ENCODE measurements around the gene ZNF791.

The ZNF791 gene

DNA sequence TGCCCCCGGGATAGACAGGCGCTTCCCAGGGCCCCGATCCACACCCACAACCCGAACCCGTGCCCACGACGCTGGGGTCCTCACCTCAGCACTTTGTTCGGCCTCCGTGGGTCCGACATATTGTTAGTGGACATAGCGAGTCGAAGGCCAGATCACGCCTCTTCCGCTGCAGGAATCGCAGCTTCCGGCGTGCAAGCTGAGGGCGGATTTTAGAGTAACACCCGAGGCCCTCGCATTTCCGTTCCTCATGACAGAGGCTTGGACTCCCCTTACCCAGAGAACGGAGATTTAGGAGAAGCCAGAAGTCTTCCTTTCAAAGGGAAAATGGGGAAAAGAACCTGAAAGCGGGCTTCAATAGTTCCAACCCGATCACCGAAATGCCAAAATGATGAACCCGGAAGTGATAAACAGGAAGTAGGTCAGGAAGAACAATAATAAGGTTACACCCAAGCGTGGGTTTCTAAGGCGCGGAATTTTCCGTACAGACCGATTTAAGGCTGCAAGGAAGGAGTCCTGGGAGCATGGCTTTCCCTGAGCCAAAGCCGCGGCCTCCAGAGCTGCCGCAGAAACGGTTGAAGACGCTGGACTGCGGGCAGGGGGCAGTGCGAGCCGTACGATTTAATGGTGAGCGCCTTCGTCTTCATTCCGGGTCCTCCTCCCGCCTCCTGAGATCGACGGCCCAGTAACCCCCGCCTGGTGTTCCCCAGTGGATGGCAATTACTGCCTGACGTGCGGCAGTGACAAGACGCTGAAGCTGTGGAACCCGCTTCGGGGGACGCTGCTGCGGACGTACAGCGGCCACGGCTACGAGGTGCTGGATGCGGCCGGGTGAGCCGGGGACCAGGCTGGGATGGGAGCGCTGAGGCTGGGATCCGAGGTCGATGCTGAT lies 58.8 kb downstream of the ZNF791 start:
- Histone ChIP-seq H3K4me1 (ENCODE audit: control insufficient read depth, low read length) (peaks cover 43% of the 10 kb centered on the region), H3K36me3 (ENCODE audit: control insufficient read depth, low read length) (peaks cover 34% of the 10 kb centered on the region), H4K20me1 (ENCODE audit: control insufficient read depth, insufficient read depth, low read depth, low read length) (no peaks in the 10 kb centered on the region), H3K27me3 (ENCODE audit: control insufficient read depth, low read length) (no peaks in the 10 kb centered on the region), H3K79me2 (ENCODE audit: control insufficient read depth, low read length) (peaks cover 59% of the 10 kb centered on the region), H3K9me2 (replicated peaks; ENCODE audit: control insufficient read depth, low read length) (no peaks in the 10 kb centered on the region), H3K4me2 (ENCODE audit: low read length) (peak overlapping the region; percentile 92), H3K9me3 (ENCODE audit: control insufficient read depth, insufficient read depth, low read length) (no peaks in the 10 kb centered on the region), H3K4me3 (ENCODE audit: low read length) (peak overlapping the region; percentile 89), H3K27ac (ENCODE audit: low read depth, low read length) (peak overlapping the region; percentile 70), H3F3A (ENCODE audit: control insufficient read depth, insufficient read depth) (0 out of 2 replicates have a peak, but pooled peaks cover 3% of the 10 kb centered on the region)
- no peak for TF ChIP-seq EZH2phosphoT487 (IDR thresholded peaks at IDR 0.05; ENCODE audit: borderline replicate concordance, low read length)
- TF ChIP-seq, protein P1, sequence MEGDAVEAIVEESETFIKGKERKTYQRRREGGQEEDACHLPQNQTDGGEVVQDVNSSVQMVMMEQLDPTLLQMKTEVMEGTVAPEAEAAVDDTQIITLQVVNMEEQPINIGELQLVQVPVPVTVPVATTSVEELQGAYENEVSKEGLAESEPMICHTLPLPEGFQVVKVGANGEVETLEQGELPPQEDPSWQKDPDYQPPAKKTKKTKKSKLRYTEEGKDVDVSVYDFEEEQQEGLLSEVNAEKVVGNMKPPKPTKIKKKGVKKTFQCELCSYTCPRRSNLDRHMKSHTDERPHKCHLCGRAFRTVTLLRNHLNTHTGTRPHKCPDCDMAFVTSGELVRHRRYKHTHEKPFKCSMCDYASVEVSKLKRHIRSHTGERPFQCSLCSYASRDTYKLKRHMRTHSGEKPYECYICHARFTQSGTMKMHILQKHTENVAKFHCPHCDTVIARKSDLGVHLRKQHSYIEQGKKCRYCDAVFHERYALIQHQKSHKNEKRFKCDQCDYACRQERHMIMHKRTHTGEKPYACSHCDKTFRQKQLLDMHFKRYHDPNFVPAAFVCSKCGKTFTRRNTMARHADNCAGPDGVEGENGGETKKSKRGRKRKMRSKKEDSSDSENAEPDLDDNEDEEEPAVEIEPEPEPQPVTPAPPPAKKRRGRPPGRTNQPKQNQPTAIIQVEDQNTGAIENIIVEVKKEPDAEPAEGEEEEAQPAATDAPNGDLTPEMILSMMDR (IDR thresholded peaks at IDR 0.05; ENCODE audit: low read depth, low read length, poor library complexity, severe bottlenecking), result peak; percentile 9

DNA sequence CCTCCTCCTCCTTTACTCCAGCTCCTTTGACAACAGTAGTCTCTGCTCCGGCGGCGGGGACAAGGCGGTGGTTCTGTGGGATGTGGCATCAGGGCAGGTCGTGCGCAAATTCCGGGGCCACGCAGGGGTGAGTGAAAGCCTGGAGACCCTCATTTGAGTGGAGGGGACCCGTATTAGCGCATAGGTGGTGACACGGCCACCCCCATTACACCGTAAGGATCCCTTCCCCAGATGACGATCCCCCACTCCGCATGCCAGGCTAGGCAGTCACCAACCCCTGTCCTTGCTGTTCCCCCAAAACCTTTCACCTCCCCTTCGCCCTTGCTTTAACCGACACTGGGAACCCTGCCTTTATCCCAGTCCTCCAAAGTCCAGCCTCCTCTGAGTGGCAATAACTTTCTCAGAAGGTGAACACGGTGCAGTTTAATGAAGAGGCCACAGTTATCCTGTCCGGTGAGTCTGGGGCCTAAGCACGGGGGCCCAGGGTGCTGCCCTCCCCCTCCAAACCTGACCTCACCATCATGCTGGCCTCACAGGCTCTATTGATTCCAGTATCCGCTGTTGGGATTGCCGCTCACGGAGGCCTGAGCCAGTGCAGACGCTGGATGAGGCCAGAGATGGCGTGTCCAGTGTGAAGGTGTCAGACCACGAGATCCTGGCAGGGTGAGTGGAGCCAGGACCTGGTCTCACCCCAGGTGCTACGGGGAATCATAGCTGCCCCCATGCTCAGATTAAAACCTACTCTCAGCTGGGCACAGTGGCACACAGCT lies 59.6 kb downstream of the ZNF791 start:
- no peak for TF ChIP-seq EZH2phosphoT487 (IDR thresholded peaks at IDR 0.05; ENCODE audit: borderline replicate concordance, low read length)
- TF ChIP-seq, protein P1 (IDR thresholded peaks at IDR 0.05; ENCODE audit: low read depth, low read length, poor library complexity, severe bottlenecking), result no peak
- H3K27ac ChIP-seq (ENCODE audit: low read depth, low read length), result no peak overlapping the region
- 0 out of 2 replicates have a peak, but pooled peaks cover 3% of the 10 kb centered on the region for H3F3A ChIP-seq (ENCODE audit: control insufficient read depth, insufficient read depth)
- peak overlapping the region; percentile 89 for H3K4me3 ChIP-seq (ENCODE audit: low read length)
- H3K9me3 ChIP-seq (ENCODE audit: control insufficient read depth, insufficient read depth, low read length), result no peaks in the 10 kb centered on the region
- H3K79me2 ChIP-seq (ENCODE audit: control insufficient read depth, low read length), result peaks cover 53% of the 10 kb centered on the region
- H3K4me1 ChIP-seq (ENCODE audit: control insufficient read depth, low read length), result peaks cover 34% of the 10 kb centered on the region
- H3K27me3 ChIP-seq (ENCODE audit: control insufficient read depth, low read length), result no peaks in the 10 kb centered on the region
- no peaks in the 10 kb centered on the region for H4K20me1 ChIP-seq (ENCODE audit: control insufficient read depth, insufficient read depth, low read depth, low read length)
- peak overlapping the region; percentile 92 for H3K4me2 ChIP-seq (ENCODE audit: low read length)
- peaks cover 33% of the 10 kb centered on the region for H3K36me3 ChIP-seq (ENCODE audit: control insufficient read depth, low read length)
- H3K9me2 ChIP-seq (replicated peaks; ENCODE audit: control insufficient read depth, low read length), result no peaks in the 10 kb centered on the region

DNA sequence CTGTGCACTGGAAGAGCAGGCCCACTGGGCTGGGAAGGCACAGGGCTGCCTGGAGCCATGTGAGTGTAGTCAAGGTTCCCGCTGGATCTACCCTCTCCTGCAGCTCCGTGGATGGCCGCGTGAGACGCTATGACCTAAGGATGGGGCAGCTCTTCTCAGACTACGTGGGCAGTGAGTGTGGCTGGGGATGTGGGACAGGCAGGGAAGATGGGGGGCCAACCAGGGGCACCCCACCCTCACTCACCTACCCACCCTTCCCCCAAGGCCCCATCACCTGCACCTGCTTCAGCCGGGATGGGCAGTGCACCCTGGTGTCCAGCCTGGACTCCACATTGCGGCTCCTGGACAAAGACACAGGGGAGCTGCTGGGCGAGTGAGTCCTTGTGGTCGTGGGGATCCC lies 62.0 kb downstream of the ZNF791 start:
- peaks cover 54% of the 10 kb centered on the region for H3K36me3 ChIP-seq (ENCODE audit: control insufficient read depth, low read length)
- TF ChIP-seq, protein P1 (IDR thresholded peaks at IDR 0.05; ENCODE audit: low read depth, low read length, poor library complexity, severe bottlenecking), result no peak
- TF ChIP-seq EZH2phosphoT487 (IDR thresholded peaks at IDR 0.05; ENCODE audit: borderline replicate concordance, low read length), result no peak
- H3F3A ChIP-seq (ENCODE audit: control insufficient read depth, insufficient read depth), result 0 out of 2 replicates have a peak, but pooled peaks cover 1% of the 10 kb centered on the region
- H3K4me1 ChIP-seq (ENCODE audit: control insufficient read depth, low read length), result peaks cover 18% of the 10 kb centered on the region
- H3K27ac ChIP-seq (ENCODE audit: low read depth, low read length), result no peak overlapping the region
- no peaks in the 10 kb centered on the region for H4K20me1 ChIP-seq (ENCODE audit: control insufficient read depth, insufficient read depth, low read depth, low read length)
- no peak overlapping the region for H3K4me2 ChIP-seq (ENCODE audit: low read length)
- no peaks in the 10 kb centered on the region for H3K9me2 ChIP-seq (replicated peaks; ENCODE audit: control insufficient read depth, low read length)
- no peaks in the 10 kb centered on the region for H3K9me3 ChIP-seq (ENCODE audit: control insufficient read depth, insufficient read depth, low read length)
- H3K4me3 ChIP-seq (ENCODE audit: low read length), result no peak overlapping the region
- H3K27me3 ChIP-seq (ENCODE audit: control insufficient read depth, low read length), result no peaks in the 10 kb centered on the region
- peaks cover 43% of the 10 kb centered on the region for H3K79me2 ChIP-seq (ENCODE audit: control insufficient read depth, low read length)

All from DOHH2 (cell line).